CD8-positive, alpha-beta memory T cell (primary cell): ENCODE results near the gene CBL. TPM values are rescaled to one million over a fixed set of nuclear protein-coding genes. Genes with fewer than 3 reads are reported as not detected.

ENCODE experiments used
- polyA plus RNA-seq: library from polyadenylated mRNA; unstranded; fragments of 300-500 nt; fragmentation: Illumina TruSeq; gene quantifications from one replicate; pipeline ENCODE4 v1.2.3, GENCODE V29; 2021
- total RNA-seq, 2 experiments: library from RNA; stranded (reverse); gene quantifications; one replicate each; pipeline ENCODE4 v1.2.3, GENCODE V29; 2021

CBL gene
- total and polyA plus RNA-seq, 3 experiments from 2014 or later, result 10.4 to 26.1 (median 25.9) TPM

Other genes starting within 250 kb of the CBL start
- not detected for gene FOXR1, start 234.6 kb upstream of the CBL start, total RNA-seq
- gene FOXR1, start 234.6 kb upstream of the CBL start, polyA plus RNA-seq, result not detected
- 10 to 100 TPM; 29.1 to 34.6 TPM for gene CENATAC, start 208.2 kb upstream of the CBL start, total RNA-seq
- 10.1 TPM for gene CENATAC, start 208.2 kb upstream of the CBL start, polyA plus RNA-seq
- 1,000 to 10,000 TPM; 1,415 to 1,447 TPM for gene RPS25, start 188.0 kb upstream of the CBL start, total RNA-seq
- 4,526 TPM for gene RPS25, start 188.0 kb upstream of the CBL start, polyA plus RNA-seq
- gene TRAPPC4, start 187.6 kb upstream of the CBL start, total RNA-seq, result 100 to 1,000 TPM; 154 TPM
- 125 TPM for gene TRAPPC4, start 187.6 kb upstream of the CBL start, polyA plus RNA-seq
- gene SLC37A4, start 175.5 kb upstream of the CBL start, total RNA-seq, result 10 to 100 TPM; 22.7 to 28.5 TPM
- gene SLC37A4, start 175.5 kb upstream of the CBL start, polyA plus RNA-seq, result 11.3 TPM
- 100 to 1,000 TPM; 181 TPM for gene HYOU1, start 149.1 kb upstream of the CBL start, total RNA-seq
- gene HYOU1, start 149.1 kb upstream of the CBL start, polyA plus RNA-seq, result 33.4 TPM
- gene VPS11, start 138.5 kb upstream of the CBL start, total RNA-seq, result 10 to 100 TPM; 25.3 to 26.0 TPM
- 51.5 TPM for gene VPS11, start 138.5 kb upstream of the CBL start, polyA plus RNA-seq
- 10 to 100 TPM; 35.5 to 38.4 TPM for gene HMBS, start 121.5 kb upstream of the CBL start, total RNA-seq
- gene HMBS, start 121.5 kb upstream of the CBL start, polyA plus RNA-seq, result 21.8 TPM
- 10 to 100 TPM; 69.7 to 78.6 TPM for gene DPAGT1, start 104.5 kb upstream of the CBL start, total RNA-seq
- 45.7 TPM for gene DPAGT1, start 104.5 kb upstream of the CBL start, polyA plus RNA-seq
- gene C2CD2L, start 99.0 kb upstream of the CBL start, total RNA-seq, result 10 to 100 TPM; 26.3 to 26.5 TPM
- gene C2CD2L, start 99.0 kb upstream of the CBL start, polyA plus RNA-seq, result 9.9 TPM
- gene HINFP, start 84.8 kb upstream of the CBL start, total RNA-seq, result 10 to 100 TPM; 26.8 to 29.1 TPM
- gene HINFP, start 84.8 kb upstream of the CBL start, polyA plus RNA-seq, result 14.6 TPM
- gene ABCG4, start 57.3 kb upstream of the CBL start, total RNA-seq, result under 1 TPM; 0.11 to 0.18 TPM
- not detected for gene ABCG4, start 57.3 kb upstream of the CBL start, polyA plus RNA-seq
- gene NLRX1, start 37.6 kb upstream of the CBL start, total RNA-seq, result 10 to 100 TPM; 16.1 to 16.7 TPM
- 11.3 TPM for gene NLRX1, start 37.6 kb upstream of the CBL start, polyA plus RNA-seq
- gene NHERF4, start 20.9 kb upstream of the CBL start, total RNA-seq, result under 1 TPM in 1 of 2 experiments, not detected in 1; 0.42 TPM
- not detected for gene NHERF4, start 20.9 kb upstream of the CBL start, polyA plus RNA-seq
- 1 to 10 TPM; 2.0 to 2.7 TPM for gene MCAM, start 110.8 kb downstream of the CBL start, total RNA-seq
- gene MCAM, start 110.8 kb downstream of the CBL start, polyA plus RNA-seq, result 1.6 TPM
- 10 to 100 TPM; 33.2 to 34.8 TPM for gene RNF26, start 128.2 kb downstream of the CBL start, total RNA-seq
- 46.1 TPM for gene RNF26, start 128.2 kb downstream of the CBL start, polyA plus RNA-seq
- gene C1QTNF5, start 134.5 kb downstream of the CBL start, total RNA-seq, result not detected
- not detected for gene C1QTNF5, start 134.5 kb downstream of the CBL start, polyA plus RNA-seq
- gene MFRP, start 140.4 kb downstream of the CBL start, total RNA-seq, result not detected
- gene MFRP, start 140.4 kb downstream of the CBL start, polyA plus RNA-seq, result not detected
- under 1 TPM; 0.15 to 0.51 TPM for gene USP2, start 175.4 kb downstream of the CBL start, total RNA-seq
- not detected for gene USP2, start 175.4 kb downstream of the CBL start, polyA plus RNA-seq
- under 1 TPM; 0.40 to 0.74 TPM for gene THY1, start 216.8 kb downstream of the CBL start, total RNA-seq
- gene THY1, start 216.8 kb downstream of the CBL start, polyA plus RNA-seq, result not detected